WTC11 (cell line): ENCODE data around the gene TMEM63C. TPM values are rescaled to one million over a fixed set of nuclear protein-coding genes. Genes with fewer than 3 reads are reported as not detected.
A peak's percentile ranks its signal among the peaks of the same experiment; 100 is the strongest.

Experiments
- ATAC-seq: fragments of 200-7000 bp; cut with Tn5 transposase; 2 replicates; pipeline ENCODE4 v1.10.0; 2021; ENCODE audit warnings: mild to moderate bottlenecking, moderate library complexity
- CTCF ChIA-PET: fragments of 300-600 bp; sonication (Branson Sonifier 250); formaldehyde crosslinking; loops from one replicate; lab custom pipeline; 2021; ENCODE audit warnings: antibody characterized with exemption; lab: Charles Lee
- POLR2A ChIA-PET: fragments of 350-600 bp; sonication (Branson Sonifier 250); formaldehyde crosslinking; loops from one replicate; lab custom pipeline; 2021; ENCODE audit warnings: antibody characterized with exemption; lab: Charles Lee
- DNase-seq: peaks from one replicate; pipeline ENCODE4 v3.0.0; 2021; ENCODE audit warnings: low spot score
- H3K27ac Mint-ChIP-seq: 2 replicates; pipeline ENCODE4 v1.8.0; 2021; ENCODE audit warnings: mixed read lengths
- H3K27me3 Mint-ChIP-seq: 2 replicates; pipeline ENCODE4 v1.8.0; 2021; ENCODE audit warnings: low read depth, mild to moderate bottlenecking, moderate library complexity, mixed read lengths
- H3K36me3 Mint-ChIP-seq: 2 replicates; pipeline ENCODE4 v1.8.0; 2021; ENCODE audit warnings: mixed read lengths
- H3K4me1 Mint-ChIP-seq: 2 replicates; pipeline ENCODE4 v1.8.0; 2022; ENCODE audit warnings: mixed read lengths
- H3K4me3 Mint-ChIP-seq: 2 replicates; pipeline ENCODE4 v1.8.0; 2021; ENCODE audit warnings: mild to moderate bottlenecking, moderate library complexity, mixed read lengths
- H3K9me3 Mint-ChIP-seq: 2 replicates; pipeline ENCODE4 v1.8.0; 2021; ENCODE audit warnings: mixed read lengths
- CBFB ChIP-seq: sonication (generic); formaldehyde crosslinking; IDR thresholded peaks from 2 replicates; pipeline ENCODE4 v1.8.1; 2022; ENCODE audit warnings: mild to moderate bottlenecking, low read depth, missing genetic modification reagents
- FOXP1 ChIP-seq: sonication (generic); formaldehyde crosslinking; IDR thresholded peaks from 2 replicates; pipeline ENCODE4 v1.8.0; 2022; ENCODE audit warnings: missing genetic modification reagents, mild to moderate bottlenecking, moderate library complexity, borderline replicate concordance
- HMGA2 ChIP-seq: fragments of 250-450 bp; sonication (Bioruptor Pico); IDR thresholded peaks from 2 replicates; pipeline ENCODE4 v1.4.0; 2021; ENCODE audit warnings: mild to moderate bottlenecking, moderate library complexity
- IRF2 ChIP-seq: sonication (generic); formaldehyde crosslinking; IDR thresholded peaks from 2 replicates; pipeline ENCODE4 v1.8.0; 2022; ENCODE audit warnings: low read depth, missing genetic modification reagents, borderline replicate concordance
- JUN ChIP-seq: sonication (generic); formaldehyde crosslinking; IDR thresholded peaks from 2 replicates; pipeline ENCODE4 v1.8.0; 2023; ENCODE audit warnings: mild to moderate bottlenecking, missing genetic modification reagents
- NFE2L1 ChIP-seq: sonication (generic); formaldehyde crosslinking; IDR thresholded peaks from 2 replicates; pipeline ENCODE4 v1.8.1; 2023; ENCODE audit warnings: missing genetic modification reagents
- NR1H2 ChIP-seq: sonication (generic); formaldehyde crosslinking; IDR thresholded peaks from 2 replicates; pipeline ENCODE4 v1.9.0; 2021; ENCODE audit warnings: mild to moderate bottlenecking, moderate library complexity, missing genetic modification reagents
- OVOL2 ChIP-seq: fragments of 250-450 bp; sonication (Bioruptor Pico); IDR thresholded peaks from 2 replicates; pipeline ENCODE4 v1.9.0; 2021; ENCODE audit warnings: mild to moderate bottlenecking, borderline replicate concordance
- RELA ChIP-seq: sonication (generic); formaldehyde crosslinking; IDR thresholded peaks from 2 replicates; pipeline ENCODE4 v1.8.1; 2022; ENCODE audit warnings: missing genetic modification reagents, mild to moderate bottlenecking, borderline replicate concordance
- RORB ChIP-seq: fragments of 250-450 bp; sonication (Bioruptor Pico); IDR thresholded peaks from 2 replicates; pipeline ENCODE4 v1.9.0; 2021; ENCODE audit warnings: mild to moderate bottlenecking
- SMAD4 ChIP-seq: sonication (generic); formaldehyde crosslinking; IDR thresholded peaks from 2 replicates; pipeline ENCODE4 v1.8.0; 2022; ENCODE audit warnings: mild to moderate bottlenecking, missing genetic modification reagents
- TCF7 ChIP-seq: sonication (generic); formaldehyde crosslinking; IDR thresholded peaks from 2 replicates; pipeline ENCODE4 v1.8.0; 2022; ENCODE audit warnings: mild to moderate bottlenecking, low read depth, missing genetic modification reagents, moderate library complexity
- TEAD1 ChIP-seq: sonication (generic); formaldehyde crosslinking; IDR thresholded peaks from 2 replicates; pipeline ENCODE4 v1.8.0; 2022; ENCODE audit warnings: mild to moderate bottlenecking, missing genetic modification reagents
- ZBTB21 ChIP-seq: sonication (generic); formaldehyde crosslinking; IDR thresholded peaks from 2 replicates; pipeline ENCODE4 v1.8.1; 2023; ENCODE audit warnings: mild to moderate bottlenecking, missing genetic modification reagents, borderline replicate concordance
- ZNF263 ChIP-seq: sonication (generic); formaldehyde crosslinking; IDR thresholded peaks from 2 replicates; pipeline ENCODE4 v1.8.1; 2022; ENCODE audit warnings: low read depth, mild to moderate bottlenecking, moderate library complexity, missing genetic modification reagents
- total RNA-seq: library from RNA; stranded (reverse); gene quantifications from 3 replicates; pipeline ENCODE4 v1.2.3, GENCODE V29; 2021
- TF ChIP-seq, protein P1 (sequence below): sonication (generic); formaldehyde crosslinking; IDR thresholded peaks from 2 replicates; pipeline ENCODE4 v1.8.1; 2023; ENCODE audit warnings: mild to moderate bottlenecking, missing genetic modification reagents, moderate library complexity
- TF ChIP-seq, protein P2 (sequence below): sonication (generic); formaldehyde crosslinking; IDR thresholded peaks from 2 replicates; pipeline ENCODE4 v1.8.1; 2023; ENCODE audit warnings: mild to moderate bottlenecking, missing genetic modification reagents
- TF ChIP-seq, protein P3 (sequence below): sonication (generic); formaldehyde crosslinking; IDR thresholded peaks from 2 replicates; pipeline ENCODE4 v1.8.0; 2022; ENCODE audit warnings: missing genetic modification reagents
- TF ChIP-seq, protein P4 (sequence below): sonication (generic); formaldehyde crosslinking; IDR thresholded peaks from 2 replicates; pipeline ENCODE4 v1.8.0; 2023; ENCODE audit warnings: missing genetic modification reagents
- TF ChIP-seq, protein P5 (sequence below): sonication (generic); formaldehyde crosslinking; IDR thresholded peaks from 2 replicates; pipeline ENCODE4 v1.8.0; 2022; ENCODE audit warnings: mild to moderate bottlenecking, missing genetic modification reagents
- TF ChIP-seq, protein P6 (sequence below): sonication (generic); formaldehyde crosslinking; IDR thresholded peaks from 2 replicates; pipeline ENCODE4 v1.8.1; 2022; ENCODE audit warnings: low read depth, missing genetic modification reagents, borderline replicate concordance

The TMEM63C gene
- total RNA-seq, 1 experiment from 2014 or later: 8.8 TPM

DNA sequence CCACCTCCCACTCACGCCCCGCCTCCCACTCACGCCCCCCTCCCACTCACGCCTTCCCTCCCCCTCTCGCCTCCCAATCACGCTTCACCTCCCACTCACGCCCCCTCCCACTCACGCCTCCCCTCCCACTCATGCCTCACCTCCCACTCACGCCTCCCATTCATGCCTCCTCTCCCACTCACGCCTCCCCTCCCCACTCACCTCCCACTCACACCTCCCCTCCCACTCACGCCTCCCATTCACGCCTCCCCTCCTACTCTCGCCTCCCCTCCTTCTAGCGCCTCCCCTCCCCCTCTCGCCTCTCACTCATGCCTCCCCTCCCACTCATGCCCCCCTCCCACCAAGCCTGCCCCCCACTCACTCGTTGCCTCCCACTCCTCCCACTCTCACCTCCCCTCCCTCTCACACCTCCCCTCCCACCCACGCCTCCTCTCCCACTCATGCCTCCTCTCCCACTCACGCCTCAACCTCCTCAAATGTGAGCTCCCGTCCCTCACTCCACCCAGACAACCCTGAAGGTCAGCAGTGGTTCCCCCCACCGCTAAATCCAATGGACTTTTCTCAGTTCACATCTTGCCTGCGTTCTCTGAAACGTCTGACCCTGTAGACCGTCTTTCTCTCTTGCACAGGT lies 39.8 kb downstream of the TMEM63C start:
- TF ChIP-seq ZBTB21 (CRISPR knock-in tag): no peak
- no peak for TF ChIP-seq TEAD1 (CRISPR knock-in tag)
- TF ChIP-seq SMAD4 (CRISPR knock-in tag): no peak
- no peak for TF ChIP-seq IRF2 (CRISPR knock-in tag)
- TF ChIP-seq, protein P1, sequence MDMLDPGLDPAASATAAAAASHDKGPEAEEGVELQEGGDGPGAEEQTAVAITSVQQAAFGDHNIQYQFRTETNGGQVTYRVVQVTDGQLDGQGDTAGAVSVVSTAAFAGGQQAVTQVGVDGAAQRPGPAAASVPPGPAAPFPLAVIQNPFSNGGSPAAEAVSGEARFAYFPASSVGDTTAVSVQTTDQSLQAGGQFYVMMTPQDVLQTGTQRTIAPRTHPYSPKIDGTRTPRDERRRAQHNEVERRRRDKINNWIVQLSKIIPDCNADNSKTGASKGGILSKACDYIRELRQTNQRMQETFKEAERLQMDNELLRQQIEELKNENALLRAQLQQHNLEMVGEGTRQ (CRISPR knock-in tag): no peak
- TF ChIP-seq ZNF263 (CRISPR knock-in tag): no peak
- no peak for TF ChIP-seq CBFB (CRISPR knock-in tag)
- Mint-ChIP-seq H3K36me3 (no peaks in the 10 kb centered on the region), H3K9me3 (no peaks in the 10 kb centered on the region), H3K4me3 (no peak overlapping the region), H3K4me1 (peaks cover 52% of the 10 kb centered on the region), H3K27ac (no peak overlapping the region), H3K27me3 (no peaks in the 10 kb centered on the region)
- CTCF ChIA-PET: interaction anchor here (0.5 to 5.0 kb wide), 4 partner anchors 8 to 1563 kb away, joined by 3 to 27 read pairs (median 4); partner anchors contain the start of gene TMEM63C
- DNase-seq: no peak
- ATAC-seq: no peak
- POLR2A ChIA-PET: no interaction called here

DNA sequence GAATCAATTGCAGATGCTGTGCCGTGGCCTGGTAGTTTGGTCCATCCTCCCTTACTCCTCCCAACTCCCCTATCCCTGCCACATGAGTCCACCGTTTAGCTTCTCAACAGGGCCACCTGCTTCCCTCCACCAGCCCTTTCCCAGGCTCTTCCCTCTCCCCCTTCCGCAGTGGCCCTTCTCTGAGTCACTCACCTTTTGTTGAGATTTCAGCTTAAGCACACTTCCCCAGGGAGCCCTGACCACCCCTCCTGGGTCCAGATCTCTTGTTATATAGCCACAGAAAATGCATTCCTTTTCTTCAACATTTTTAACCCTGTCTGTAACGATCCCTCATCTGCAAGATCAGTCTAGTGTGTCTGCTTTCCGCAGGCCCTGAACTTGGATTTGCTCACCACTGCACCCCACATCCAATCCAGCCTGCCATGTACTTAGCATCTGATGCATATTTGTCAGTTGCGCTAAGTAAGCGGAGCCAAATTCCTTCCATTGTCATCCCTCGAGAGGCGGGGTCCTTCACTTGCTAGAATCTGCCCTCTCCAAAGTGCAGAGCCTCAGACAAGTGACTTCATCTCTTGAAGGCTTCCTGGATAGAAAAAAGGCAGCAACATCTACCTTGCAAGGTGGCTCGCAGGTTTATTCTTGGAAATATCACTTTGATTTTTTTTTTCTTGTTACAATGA lies 41.1 kb downstream of the TMEM63C start:
- Mint-ChIP-seq H3K9me3 (no peaks in the 10 kb centered on the region), H3K27ac (peak overlapping the region; percentile 20), H3K4me1 (peaks cover 52% of the 10 kb centered on the region), H3K36me3 (no peaks in the 10 kb centered on the region), H3K4me3 (peak overlapping the region; percentile 29), H3K27me3 (no peaks in the 10 kb centered on the region)
- TF ChIP-seq, protein P2, sequence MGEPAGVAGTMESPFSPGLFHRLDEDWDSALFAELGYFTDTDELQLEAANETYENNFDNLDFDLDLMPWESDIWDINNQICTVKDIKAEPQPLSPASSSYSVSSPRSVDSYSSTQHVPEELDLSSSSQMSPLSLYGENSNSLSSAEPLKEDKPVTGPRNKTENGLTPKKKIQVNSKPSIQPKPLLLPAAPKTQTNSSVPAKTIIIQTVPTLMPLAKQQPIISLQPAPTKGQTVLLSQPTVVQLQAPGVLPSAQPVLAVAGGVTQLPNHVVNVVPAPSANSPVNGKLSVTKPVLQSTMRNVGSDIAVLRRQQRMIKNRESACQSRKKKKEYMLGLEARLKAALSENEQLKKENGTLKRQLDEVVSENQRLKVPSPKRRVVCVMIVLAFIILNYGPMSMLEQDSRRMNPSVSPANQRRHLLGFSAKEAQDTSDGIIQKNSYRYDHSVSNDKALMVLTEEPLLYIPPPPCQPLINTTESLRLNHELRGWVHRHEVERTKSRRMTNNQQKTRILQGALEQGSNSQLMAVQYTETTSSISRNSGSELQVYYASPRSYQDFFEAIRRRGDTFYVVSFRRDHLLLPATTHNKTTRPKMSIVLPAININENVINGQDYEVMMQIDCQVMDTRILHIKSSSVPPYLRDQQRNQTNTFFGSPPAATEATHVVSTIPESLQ (CRISPR knock-in tag): no peak
- TF ChIP-seq, protein P3, sequence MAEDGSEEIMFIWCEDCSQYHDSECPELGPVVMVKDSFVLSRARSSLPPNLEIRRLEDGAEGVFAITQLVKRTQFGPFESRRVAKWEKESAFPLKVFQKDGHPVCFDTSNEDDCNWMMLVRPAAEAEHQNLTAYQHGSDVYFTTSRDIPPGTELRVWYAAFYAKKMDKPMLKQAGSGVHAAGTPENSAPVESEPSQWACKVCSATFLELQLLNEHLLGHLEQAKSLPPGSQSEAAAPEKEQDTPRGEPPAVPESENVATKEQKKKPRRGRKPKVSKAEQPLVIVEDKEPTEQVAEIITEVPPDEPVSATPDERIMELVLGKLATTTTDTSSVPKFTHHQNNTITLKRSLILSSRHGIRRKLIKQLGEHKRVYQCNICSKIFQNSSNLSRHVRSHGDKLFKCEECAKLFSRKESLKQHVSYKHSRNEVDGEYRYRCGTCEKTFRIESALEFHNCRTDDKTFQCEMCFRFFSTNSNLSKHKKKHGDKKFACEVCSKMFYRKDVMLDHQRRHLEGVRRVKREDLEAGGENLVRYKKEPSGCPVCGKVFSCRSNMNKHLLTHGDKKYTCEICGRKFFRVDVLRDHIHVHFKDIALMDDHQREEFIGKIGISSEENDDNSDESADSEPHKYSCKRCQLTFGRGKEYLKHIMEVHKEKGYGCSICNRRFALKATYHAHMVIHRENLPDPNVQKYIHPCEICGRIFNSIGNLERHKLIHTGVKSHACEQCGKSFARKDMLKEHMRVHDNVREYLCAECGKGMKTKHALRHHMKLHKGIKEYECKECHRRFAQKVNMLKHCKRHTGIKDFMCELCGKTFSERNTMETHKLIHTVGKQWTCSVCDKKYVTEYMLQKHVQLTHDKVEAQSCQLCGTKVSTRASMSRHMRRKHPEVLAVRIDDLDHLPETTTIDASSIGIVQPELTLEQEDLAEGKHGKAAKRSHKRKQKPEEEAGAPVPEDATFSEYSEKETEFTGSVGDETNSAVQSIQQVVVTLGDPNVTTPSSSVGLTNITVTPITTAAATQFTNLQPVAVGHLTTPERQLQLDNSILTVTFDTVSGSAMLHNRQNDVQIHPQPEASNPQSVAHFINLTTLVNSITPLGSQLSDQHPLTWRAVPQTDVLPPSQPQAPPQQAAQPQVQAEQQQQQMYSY (CRISPR knock-in tag): no peak
- TF ChIP-seq OVOL2 (CRISPR knock-in tag) (no peak), TCF7 (no peak), RELA (CRISPR knock-in tag) (no peak), NR1H2 (CRISPR knock-in tag) (no peak), FOXP1 (CRISPR knock-in tag) (no peak), JUN (no peak), HMGA2 (CRISPR knock-in tag) (no peak), RORB (CRISPR knock-in tag) (no peak), NFE2L1 (no peak)
- TF ChIP-seq, protein P4, sequence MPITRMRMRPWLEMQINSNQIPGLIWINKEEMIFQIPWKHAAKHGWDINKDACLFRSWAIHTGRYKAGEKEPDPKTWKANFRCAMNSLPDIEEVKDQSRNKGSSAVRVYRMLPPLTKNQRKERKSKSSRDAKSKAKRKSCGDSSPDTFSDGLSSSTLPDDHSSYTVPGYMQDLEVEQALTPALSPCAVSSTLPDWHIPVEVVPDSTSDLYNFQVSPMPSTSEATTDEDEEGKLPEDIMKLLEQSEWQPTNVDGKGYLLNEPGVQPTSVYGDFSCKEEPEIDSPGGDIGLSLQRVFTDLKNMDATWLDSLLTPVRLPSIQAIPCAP (CRISPR knock-in tag): no peak
- TF ChIP-seq, protein P5, sequence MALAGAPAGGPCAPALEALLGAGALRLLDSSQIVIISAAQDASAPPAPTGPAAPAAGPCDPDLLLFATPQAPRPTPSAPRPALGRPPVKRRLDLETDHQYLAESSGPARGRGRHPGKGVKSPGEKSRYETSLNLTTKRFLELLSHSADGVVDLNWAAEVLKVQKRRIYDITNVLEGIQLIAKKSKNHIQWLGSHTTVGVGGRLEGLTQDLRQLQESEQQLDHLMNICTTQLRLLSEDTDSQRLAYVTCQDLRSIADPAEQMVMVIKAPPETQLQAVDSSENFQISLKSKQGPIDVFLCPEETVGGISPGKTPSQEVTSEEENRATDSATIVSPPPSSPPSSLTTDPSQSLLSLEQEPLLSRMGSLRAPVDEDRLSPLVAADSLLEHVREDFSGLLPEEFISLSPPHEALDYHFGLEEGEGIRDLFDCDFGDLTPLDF (CRISPR knock-in tag): no peak
- TF ChIP-seq, protein P6, sequence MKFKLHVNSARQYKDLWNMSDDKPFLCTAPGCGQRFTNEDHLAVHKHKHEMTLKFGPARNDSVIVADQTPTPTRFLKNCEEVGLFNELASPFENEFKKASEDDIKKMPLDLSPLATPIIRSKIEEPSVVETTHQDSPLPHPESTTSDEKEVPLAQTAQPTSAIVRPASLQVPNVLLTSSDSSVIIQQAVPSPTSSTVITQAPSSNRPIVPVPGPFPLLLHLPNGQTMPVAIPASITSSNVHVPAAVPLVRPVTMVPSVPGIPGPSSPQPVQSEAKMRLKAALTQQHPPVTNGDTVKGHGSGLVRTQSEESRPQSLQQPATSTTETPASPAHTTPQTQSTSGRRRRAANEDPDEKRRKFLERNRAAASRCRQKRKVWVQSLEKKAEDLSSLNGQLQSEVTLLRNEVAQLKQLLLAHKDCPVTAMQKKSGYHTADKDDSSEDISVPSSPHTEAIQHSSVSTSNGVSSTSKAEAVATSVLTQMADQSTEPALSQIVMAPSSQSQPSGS (CRISPR knock-in tag): no peak
- CTCF ChIA-PET: interaction anchor here (0.9 to 5.0 kb wide), 4 partner anchors 9 to 94 kb away, joined by 3 to 27 read pairs (median 6); partner anchors contain the start of gene TMEM63C
- peak; percentile 31 for DNase-seq
- peak; percentile 65 for ATAC-seq
- POLR2A ChIA-PET: no interaction called here
